Naive thymus-derived CD4-positive, alpha-beta T cell (primary cell): ENCODE data around the gene AFAP1. TPM values are rescaled to one million over a fixed set of nuclear protein-coding genes. Genes with fewer than 3 reads are reported as not detected.

Experiments used
- ATAC-seq: fragments of 150-1000 bp; cut with Tn5 transposase; 2 replicates; pipeline ENCODE4 v1.10.0; 2021; ENCODE audit warnings: mild to moderate bottlenecking, moderate library complexity
- CTCF ChIA-PET: fragments of 350-600 bp; sonication (Branson Sonifier 250); formaldehyde crosslinking; loops from one replicate; lab custom pipeline; 2021; ENCODE audit warnings: antibody characterized with exemption; lab: Charles Lee
- POLR2A ChIA-PET: fragments of 350-600 bp; sonication (Branson Sonifier 250); formaldehyde crosslinking; loops from one replicate; lab custom pipeline; 2021; ENCODE audit warnings: antibody characterized with exemption, inconsistent platforms; lab: Charles Lee
- DNase-seq, 9 donors: peaks; one replicate each; pipeline versions ENCODE4 v3.0.0 to v3.0.0-alpha.2; 2020 to 2022; ENCODE audit warnings: mixed read lengths in 1 of 9
- H3K27ac ChIP-seq: one replicate; pipeline ENCODE4 v1.7.0; 2013; ENCODE audit warnings: mild to moderate bottlenecking, low read depth, low read length, moderate library complexity
- H3K27me3 ChIP-seq, 2 donors: one replicate each; pipeline ENCODE4 v1.7.0; 2013; ENCODE audit warnings: low read length in 2 of 2, mild to moderate bottlenecking in 2 of 2, moderate library complexity in 2 of 2; ENCODE audit not compliant: control insufficient read depth in 2 of 2, insufficient read depth in 2 of 2
- H3K36me3 ChIP-seq, 3 experiments: 1 replicate in 2 of 3; 2 replicates in 1 of 3; pipeline ENCODE4 v1.7.0; 2013; ENCODE audit warnings: low read length in 3 of 3, mild to moderate bottlenecking in 3 of 3, moderate library complexity in 1 of 3; ENCODE audit not compliant: insufficient read depth in 3 of 3, control insufficient read depth in 2 of 3
- H3K4me1 ChIP-seq, 2 donors: one replicate each; pipeline ENCODE4 v1.7.0; 2013; ENCODE audit warnings: low read length in 2 of 2, mild to moderate bottlenecking in 2 of 2, moderate library complexity in 1 of 2; ENCODE audit not compliant: control insufficient read depth in 2 of 2, insufficient read depth in 2 of 2
- H3K4me3 ChIP-seq: 2 replicates; pipeline ENCODE4 v1.7.0; 2013; ENCODE audit warnings: mild to moderate bottlenecking, low read length
- H3K9me3 ChIP-seq, 3 experiments: 1 replicate in 2 of 3; 2 replicates in 1 of 3; pipeline ENCODE4 v1.7.0; 2013; ENCODE audit warnings: low read length in 3 of 3; ENCODE audit not compliant: control insufficient read depth in 2 of 3
- H3K27ac Mint-ChIP-seq, 9 donors: one replicate each; pipeline ENCODE4 v1.8.0; 2020 to 2022; ENCODE audit warnings: mixed read lengths in 9 of 9, mild to moderate bottlenecking in 8 of 9, moderate library complexity in 5 of 9, inconsistent platforms in 2 of 9
- H3K27me3 Mint-ChIP-seq, 5 donors: one replicate each; pipeline ENCODE4 v1.8.0; 2021 to 2022; ENCODE audit warnings: mixed read lengths in 5 of 5, mild to moderate bottlenecking in 1 of 5
- H3K36me3 Mint-ChIP-seq, 5 donors: one replicate each; pipeline ENCODE4 v1.8.0; 2020 to 2022; ENCODE audit warnings: mixed read lengths in 5 of 5, mild to moderate bottlenecking in 3 of 5, inconsistent platforms in 1 of 5
- H3K4me1 Mint-ChIP-seq, 7 donors: one replicate each; pipeline ENCODE4 v1.8.0; 2020 to 2022; ENCODE audit warnings: mixed read lengths in 7 of 7, mild to moderate bottlenecking in 3 of 7, inconsistent platforms in 1 of 7
- H3K4me3 Mint-ChIP-seq, 10 donors: one replicate each; pipeline ENCODE4 v1.8.0; 2020 to 2022; ENCODE audit warnings: mild to moderate bottlenecking in 10 of 10, mixed read lengths in 10 of 10, moderate library complexity in 6 of 10, inconsistent platforms in 2 of 10
- H3K9me3 Mint-ChIP-seq, 11 donors: one replicate each; pipeline ENCODE4 v1.8.0; 2020 to 2022; ENCODE audit warnings: mixed read lengths in 11 of 11, mild to moderate bottlenecking in 4 of 11, inconsistent platforms in 1 of 11, moderate library complexity in 1 of 11
- intact Hi-C, 2 donors: fragments of 100-400 bp; cut with micrococcal nuclease; formaldehyde crosslinking; loops; one replicate each; pipeline ENCODE4 v1.15.1; 2023
- polyA plus RNA-seq, 2 donors: library from polyadenylated mRNA; unstranded; fragments of 300-500 nt; fragmentation: Illumina TruSeq; gene quantifications; one replicate each; pipeline ENCODE4 v1.2.3, GENCODE V29; 2021
- total RNA-seq, 6 experiments: library from RNA in 5 of 6; stranded (reverse) in 5 of 6; gene quantifications; 1 replicate in 5 of 6; 2 replicates in 1 of 6; pipeline ENCODE4 v1.2.3 and lab custom pipeline; 2021 to 2026

The AFAP1 gene
- total and polyA plus RNA-seq, 7 experiments from 2014 or later = 2.2 to 27.2 (median 9.6) TPM

GRCh38 chr4:7843831-7844593 is 95.6 kb downstream of the AFAP1 start:
- Histone ChIP-seq H3K27ac (no peak overlapping the region), H3K27me3 (no peaks in the 10 kb centered on the region), H3K36me3 (peaks cover 0 to 5% (median 0%) of the 10 kb centered on the region in 3 experiments), H3K4me1 (peaks cover 4 to 6% of the 10 kb centered on the region in 2 donors), H3K9me3 (no peaks in the 10 kb centered on the region), H3K4me3 (no peak overlapping the region)
- Mint-ChIP-seq H3K27ac (peak overlapping the region in 4 of 9 donors; percentile 10 to 62 (median 22)), H3K36me3 (peaks cover 10 to 43% (median 16%) of the 10 kb centered on the region in 5 donors), H3K9me3 (no peaks in the 10 kb centered on the region), H3K4me1 (peaks cover 17 to 46% (median 40%) of the 10 kb centered on the region in 7 donors), H3K4me3 (peak overlapping the region in 2 of 10 donors; percentile 1 to 45), H3K27me3 (no peaks in the 10 kb centered on the region)
- peak; percentile 12 to 66 (median 42) for DNase-seq
- intact Hi-C loops = loop anchor here (1.0 kb wide), 5 partner anchors 11 to 143 kb away; partner anchors contain the start of gene AFAP1 (in 1 of the 2)
- peak; percentile 84 for ATAC-seq
- POLR2A ChIA-PET = interaction anchor here (0.6 to 2.1 kb wide), 4 partner anchors 11 to 127 kb away, joined by 3 to 6 read pairs (median 4); no protein-coding TSS in a partner anchor
- CTCF ChIA-PET = interaction anchor here (0.8 to 1.7 kb wide), 13 partner anchors 11 to 144 kb away, joined by 3 to 7 read pairs (median 4); no protein-coding TSS in a partner anchor

GRCh38 chr4:7842384-7843279 is 97.0 kb downstream of the AFAP1 start:
- Histone ChIP-seq H3K9me3 (no peaks in the 10 kb centered on the region), H3K36me3 (peaks cover 0 to 5% (median 0%) of the 10 kb centered on the region in 3 experiments), H3K27ac (no peak overlapping the region), H3K27me3 (no peaks in the 10 kb centered on the region), H3K4me1 (peaks cover 4 to 6% of the 10 kb centered on the region in 2 donors), H3K4me3 (no peak overlapping the region)
- intact Hi-C loops = no loop called here
- DNase-seq (no peak), ATAC-seq (no peak)
- Mint-ChIP-seq H3K4me1 (peaks cover 14 to 34% (median 31%) of the 10 kb centered on the region in 7 donors), H3K9me3 (no peaks in the 10 kb centered on the region), H3K27me3 (no peaks in the 10 kb centered on the region), H3K4me3 (no peak overlapping the region), H3K36me3 (peaks cover 7 to 37% (median 14%) of the 10 kb centered on the region in 5 donors), H3K27ac (no peak overlapping the region)
- ChIA-PET CTCF (interaction anchor here (1.0 to 1.7 kb wide), 4 partner anchors 33 to 95 kb away, joined by 3 to 6 read pairs (median 4); no protein-coding TSS in a partner anchor), POLR2A (interaction anchor here (0.6 kb wide), 3 partner anchors 11 to 30 kb away, joined by 3 to 4 read pairs (median 4); no protein-coding TSS in a partner anchor)

GRCh38 chr4:7841894-7842293 is 97.8 kb downstream of the AFAP1 start:
- Mint-ChIP-seq H3K9me3 (no peaks in the 10 kb centered on the region), H3K4me3 (no peak overlapping the region), H3K27me3 (no peaks in the 10 kb centered on the region), H3K27ac (no peak overlapping the region), H3K36me3 (peaks cover 11 to 42% (median 16%) of the 10 kb centered on the region in 5 donors), H3K4me1 (peaks cover 11 to 31% (median 29%) of the 10 kb centered on the region in 7 donors)
- DNase-seq (no peak), ATAC-seq (no peak)
- H3K4me1 ChIP-seq = peaks cover 4 to 6% of the 10 kb centered on the region in 2 donors
- ChIA-PET POLR2A (no interaction called here), CTCF (interaction anchor here (0.7 to 1.4 kb wide), 3 partner anchors 32 to 994 kb away, joined by 3 to 5 read pairs (median 3); no protein-coding TSS in a partner anchor)
- H3K9me3 ChIP-seq = no peaks in the 10 kb centered on the region
- no peak overlapping the region for H3K4me3 ChIP-seq
- H3K27ac ChIP-seq = no peak overlapping the region
- H3K36me3 ChIP-seq = peaks cover 0 to 5% (median 0%) of the 10 kb centered on the region in 3 experiments
- no peaks in the 10 kb centered on the region for H3K27me3 ChIP-seq
- intact Hi-C loops = no loop called here

DNA sequence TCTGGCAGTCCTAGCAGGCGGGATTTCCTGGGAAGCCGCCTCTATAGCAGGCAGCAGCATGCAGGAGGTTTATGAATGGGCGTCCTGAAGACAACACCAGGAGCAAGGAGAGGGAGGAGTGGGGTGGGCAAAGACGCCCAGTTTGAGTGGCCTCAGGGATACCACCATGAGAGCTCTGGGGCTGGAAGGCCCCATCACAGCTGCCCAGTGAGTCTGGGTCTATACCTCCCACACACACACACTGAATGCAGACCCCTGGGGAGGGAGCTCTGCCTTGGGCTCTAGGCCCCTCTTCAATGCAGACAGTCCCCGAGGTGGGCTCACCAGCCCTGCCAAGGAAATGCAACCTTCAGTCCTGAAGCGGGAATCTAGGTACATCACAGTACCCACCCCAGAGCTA is 98.6 kb downstream of the AFAP1 start:
- Histone ChIP-seq H3K9me3 (no peaks in the 10 kb centered on the region), H3K4me3 (no peak overlapping the region), H3K4me1 (peaks cover 4 to 6% of the 10 kb centered on the region in 2 donors), H3K36me3 (peaks cover 0 to 5% (median 0%) of the 10 kb centered on the region in 3 experiments), H3K27ac (no peak overlapping the region), H3K27me3 (no peaks in the 10 kb centered on the region)
- CTCF ChIA-PET = interaction anchor here (0.6 to 1.4 kb wide), 4 partner anchors 31 to 146 kb away, joined by 3 to 5 read pairs (median 4); no protein-coding TSS in a partner anchor
- ATAC-seq (no peak), DNase-seq (no peak)
- Mint-ChIP-seq H3K9me3 (no peaks in the 10 kb centered on the region), H3K27ac (no peak overlapping the region), H3K4me3 (no peak overlapping the region), H3K27me3 (no peaks in the 10 kb centered on the region), H3K36me3 (peaks cover 11 to 43% (median 16%) of the 10 kb centered on the region in 5 donors), H3K4me1 (peaks cover 11 to 27% (median 24%) of the 10 kb centered on the region in 7 donors)
- POLR2A ChIA-PET = no interaction called here
- intact Hi-C loops = no loop called here

GRCh38 chr4:7839856-7840255 is 99.8 kb downstream of the AFAP1 start:
- Mint-ChIP-seq H3K4me1 (peaks cover 7 to 21% (median 18%) of the 10 kb centered on the region in 7 donors), H3K27me3 (no peaks in the 10 kb centered on the region), H3K36me3 (peaks cover 11 to 42% (median 16%) of the 10 kb centered on the region in 5 donors), H3K27ac (no peak overlapping the region), H3K9me3 (no peaks in the 10 kb centered on the region), H3K4me3 (no peak overlapping the region)
- H3K27me3 ChIP-seq = no peaks in the 10 kb centered on the region
- ChIA-PET CTCF (no interaction called here), POLR2A (no interaction called here)
- ATAC-seq (no peak), DNase-seq (no peak)
- no peak overlapping the region for H3K4me3 ChIP-seq
- intact Hi-C loops = no loop called here
- H3K27ac ChIP-seq = no peak overlapping the region
- no peaks in the 10 kb centered on the region for H3K9me3 ChIP-seq
- peaks cover 4 to 6% of the 10 kb centered on the region in 2 donors for H3K4me1 ChIP-seq
- H3K36me3 ChIP-seq = peaks cover 0 to 5% (median 0%) of the 10 kb centered on the region in 3 experiments
